ENCODE data around the gene HCFC1R1. TPM values are rescaled to one million over a fixed set of nuclear protein-coding genes. Genes with fewer than 3 reads are reported as not detected.

HCFC1R1 gene
- total RNA-seq, 1 donor from 2014 or later, result 48.5 TPM

- Histone ChIP-seq H3K9me3 (replicated peaks) (no peaks in the 10 kb centered on the region), H3K27me3 (ENCODE audit: low read depth) (peaks cover 59% of the 10 kb centered on the region), H3K4me1 (peaks cover 43% of the 10 kb centered on the region), H3K27ac (replicated peaks) (no peak within 1 kb of the TSS), H3K36me3 (peaks cover 5% of the 10 kb centered on the region), H3K4me3 (no peak within 1 kb of the TSS)
- no peak for TF ChIP-seq CTCF (IDR thresholded peaks at IDR 0.05; ENCODE audit: borderline replicate concordance)
- DNase-seq, result no peak
- intact Hi-C loops (cut with micrococcal nuclease), result no loop called here
Observed at GRCh38 chr16:3017794-3018506, 5.8 kb downstream of the HCFC1R1 start, which contains the start of gene CLDN6. Gene CLDN6 (minus strand): TSS chr16:3018183. CDS start chr16:3016021, 2,162 bp downstream.

GRCh38 chr16:3017344-3017743 is 6.4 kb downstream of the HCFC1R1 start:
- Histone ChIP-seq H3K27ac (replicated peaks) (no peak overlapping the region), H3K9me3 (replicated peaks) (no peaks in the 10 kb centered on the region), H3K4me1 (peaks cover 37% of the 10 kb centered on the region), H3K27me3 (ENCODE audit: low read depth) (peaks cover 66% of the 10 kb centered on the region), H3K4me3 (no peak overlapping the region), H3K36me3 (peaks cover 5% of the 10 kb centered on the region)
- TF ChIP-seq CTCF (IDR thresholded peaks at IDR 0.05; ENCODE audit: borderline replicate concordance), result no peak
- DNase-seq, result no peak
- intact Hi-C loops (cut with micrococcal nuclease), result no loop called here

- DNase-seq, result no peak
- TF ChIP-seq CTCF (IDR thresholded peaks at IDR 0.05; ENCODE audit: borderline replicate concordance), result no peak
- H3K4me1 ChIP-seq, result peaks cover 24% of the 10 kb centered on the region
- H3K27me3 ChIP-seq (ENCODE audit: low read depth), result peaks cover 79% of the 10 kb centered on the region
- H3K27ac ChIP-seq (replicated peaks), result no peak overlapping the region
- intact Hi-C loops (cut with micrococcal nuclease), result no loop called here
- no peaks in the 10 kb centered on the region for H3K9me3 ChIP-seq (replicated peaks)
- H3K4me3 ChIP-seq, result no peak overlapping the region
- no peaks in the 10 kb centered on the region for H3K36me3 ChIP-seq
Observed at GRCh38 chr16:3015865-3016521, 7.7 kb downstream of the HCFC1R1 start.

- peaks cover 89% of the 10 kb centered on the region for H3K27me3 ChIP-seq (ENCODE audit: low read depth)
- intact Hi-C loops (cut with micrococcal nuclease), result no loop called here
- no peak for TF ChIP-seq CTCF (IDR thresholded peaks at IDR 0.05; ENCODE audit: borderline replicate concordance)
Observed at GRCh38 chr16:3014971-3015370, 8.8 kb downstream of the HCFC1R1 start.

GRCh38 chr16:3013998-3014690 is 9.6 kb downstream of the HCFC1R1 start:
- peaks cover 97% of the 10 kb centered on the region for H3K27me3 ChIP-seq (ENCODE audit: low read depth)
- no peaks in the 10 kb centered on the region for H3K36me3 ChIP-seq
- no peak overlapping the region for H3K27ac ChIP-seq (replicated peaks)
- DNase-seq, result no peak
- peaks cover 8% of the 10 kb centered on the region for H3K4me1 ChIP-seq
- no peak for TF ChIP-seq CTCF (IDR thresholded peaks at IDR 0.05; ENCODE audit: borderline replicate concordance)
- no peaks in the 10 kb centered on the region for H3K9me3 ChIP-seq (replicated peaks)
- intact Hi-C loops (cut with micrococcal nuclease), result no loop called here
- no peak overlapping the region for H3K4me3 ChIP-seq

More at GRCh38 chr16:3014971-3015370, 8.8 kb downstream of the HCFC1R1 start:
- no peaks in the 10 kb centered on the region for H3K36me3 ChIP-seq
- H3K4me1 ChIP-seq, result peaks cover 15% of the 10 kb centered on the region
- no peak for DNase-seq
- no peak overlapping the region for H3K27ac ChIP-seq (replicated peaks)
- H3K9me3 ChIP-seq (replicated peaks), result no peaks in the 10 kb centered on the region
- H3K4me3 ChIP-seq, result no peak overlapping the region

Data from left ventricle myocardium inferior (tissue), 1 donor.